ENCODE results near the gene PHACTR2.

GRCh38 chr6:143880412-143880811 lies 202.6 kb downstream of the PHACTR2 start:
- TF ChIP-seq POLR2A (IDR thresholded peaks at IDR 0.05; ENCODE audit: insufficient read depth in 1 of 2, low read depth in 2 of 2, low read length in 2 of 2) (no peak), CTCF (CRISPR knock-in tag; IDR thresholded peaks at IDR 0.05) (no peak), POLR2AphosphoS5 (IDR thresholded peaks at IDR 0.05; ENCODE audit: low read depth, low read length) (no peak), ZNF512 (CRISPR knock-in tag; IDR thresholded peaks at IDR 0.05) (no peak), MTA1 (CRISPR knock-in tag; IDR thresholded peaks at IDR 0.05; ENCODE audit: borderline replicate concordance) (no peak), JUN (CRISPR knock-in tag; IDR thresholded peaks at IDR 0.05) (no peak), ZBTB26 (CRISPR knock-in tag; IDR thresholded peaks at IDR 0.05; ENCODE audit: borderline replicate concordance) (no peak), ZC3H13 (CRISPR knock-in tag; IDR thresholded peaks at IDR 0.05) (no peak), HCFC1 (IDR thresholded peaks at IDR 0.05; ENCODE audit: low read depth, low read length) (no peak)

Data from HepG2 (cell line).